SU-DHL-6 (cell line): ENCODE data around the gene BMP7.

Experiments used
- H2AFZ ChIP-seq: fragments of 200-600 bp; sonication (generic); 2 replicates; pipeline ENCODE4 v1.6.1; 2014; ENCODE audit warnings: low read depth, mild to moderate bottlenecking, moderate library complexity, mixed read lengths, antibody characterized with exemption, low read length; ENCODE audit not compliant: severe bottlenecking
- H3F3A ChIP-seq: fragments of 200-600 bp; shearing (Covaris generic); 2 replicates; pipeline ENCODE4 v1.6.0; 2016; ENCODE audit warnings: antibody characterized with exemption, mild to moderate bottlenecking; ENCODE audit not compliant: insufficient read depth
- H3K27ac ChIP-seq: fragments of 200-600 bp; sonication (generic); 2 replicates; pipeline ENCODE4 v1.5.1; 2016; ENCODE audit warnings: low read depth, mild to moderate bottlenecking, low read length, moderate library complexity, mixed read lengths
- H3K27me3 ChIP-seq: fragments of 200-600 bp; sonication (generic), shearing (Covaris generic); 2 replicates; pipeline ENCODE4 v1.6.0; 2014; ENCODE audit warnings: mild to moderate bottlenecking, low read length
- H3K36me3 ChIP-seq: fragments of 200-600 bp; sonication (generic); 2 replicates; pipeline ENCODE4 v1.6.1; 2014; ENCODE audit warnings: mild to moderate bottlenecking, low read length, mixed read lengths
- H3K4me2 ChIP-seq: fragments of 300-600, 200-600 bp; shearing (Covaris generic), sonication (generic); 2 replicates; pipeline ENCODE4 v1.6.0; 2014; ENCODE audit warnings: low read length, low read depth, mild to moderate bottlenecking; ENCODE audit not compliant: poor library complexity, severe bottlenecking
- H3K4me3 ChIP-seq: fragments of 200-600 bp; sonication (generic); 2 replicates; pipeline ENCODE4 v1.5.1; 2014; ENCODE audit warnings: antibody characterized with exemption, low read length, mild to moderate bottlenecking, mixed read lengths; ENCODE audit not compliant: insufficient read depth, poor library complexity, severe bottlenecking
- H3K79me2 ChIP-seq: fragments of 200-600 bp; sonication (generic); 2 replicates; pipeline ENCODE4 v1.6.1; 2014; ENCODE audit warnings: mild to moderate bottlenecking, low read length, moderate library complexity; ENCODE audit not compliant: insufficient read depth
- H3K9ac ChIP-seq: fragments of 200-600 bp; sonication (generic); 2 replicates; pipeline ENCODE4 v1.7.0; 2014; ENCODE audit warnings: mild to moderate bottlenecking, low read length
- H3K9me2 ChIP-seq: fragments of 200-600 bp; sonication (generic); replicated peaks from 2 replicates; pipeline ENCODE4 v1.6.1; 2014; ENCODE audit warnings: low read length; ENCODE audit not compliant: insufficient read depth
- H3K9me3 ChIP-seq: fragments of 200-600 bp; sonication (generic); 2 replicates; pipeline ENCODE4 v1.6.1; 2014; ENCODE audit warnings: low read length, mixed read lengths; ENCODE audit not compliant: insufficient read depth
- H4K20me1 ChIP-seq: fragments of 200-600 bp; sonication (generic); 2 replicates; pipeline ENCODE4 v1.6.1; 2014; ENCODE audit warnings: low read depth, mild to moderate bottlenecking, antibody characterized with exemption, low read length, moderate library complexity, mixed read lengths
- EZH2phosphoT487 ChIP-seq: fragments of 200-600 bp; sonication (generic), shearing (Covaris generic); conservative IDR thresholded peaks from 2 replicates; pipeline ENCODE4 v1.6.1; 2018; ENCODE audit warnings: mild to moderate bottlenecking, antibody characterized with exemption, low read length, moderate library complexity, mixed read lengths
- TF ChIP-seq, protein P1 (sequence below): fragments of 200-600 bp; sonication (generic); IDR thresholded peaks from one replicate; pipeline ENCODE4 v1.5.1; 2017; ENCODE audit warnings: antibody characterized with exemption, mild to moderate bottlenecking, low read length, moderate library complexity; ENCODE audit not compliant: insufficient read depth, poor library complexity, severe bottlenecking

Gene BMP7

GRCh38 chr20:57313951-57314350 is 47.5 kb upstream of the BMP7 start:
- no peaks in the 10 kb centered on the region for H3K79me2 ChIP-seq
- H3F3A ChIP-seq = peaks cover 46% of the 10 kb centered on the region
- TF ChIP-seq, protein P1, sequence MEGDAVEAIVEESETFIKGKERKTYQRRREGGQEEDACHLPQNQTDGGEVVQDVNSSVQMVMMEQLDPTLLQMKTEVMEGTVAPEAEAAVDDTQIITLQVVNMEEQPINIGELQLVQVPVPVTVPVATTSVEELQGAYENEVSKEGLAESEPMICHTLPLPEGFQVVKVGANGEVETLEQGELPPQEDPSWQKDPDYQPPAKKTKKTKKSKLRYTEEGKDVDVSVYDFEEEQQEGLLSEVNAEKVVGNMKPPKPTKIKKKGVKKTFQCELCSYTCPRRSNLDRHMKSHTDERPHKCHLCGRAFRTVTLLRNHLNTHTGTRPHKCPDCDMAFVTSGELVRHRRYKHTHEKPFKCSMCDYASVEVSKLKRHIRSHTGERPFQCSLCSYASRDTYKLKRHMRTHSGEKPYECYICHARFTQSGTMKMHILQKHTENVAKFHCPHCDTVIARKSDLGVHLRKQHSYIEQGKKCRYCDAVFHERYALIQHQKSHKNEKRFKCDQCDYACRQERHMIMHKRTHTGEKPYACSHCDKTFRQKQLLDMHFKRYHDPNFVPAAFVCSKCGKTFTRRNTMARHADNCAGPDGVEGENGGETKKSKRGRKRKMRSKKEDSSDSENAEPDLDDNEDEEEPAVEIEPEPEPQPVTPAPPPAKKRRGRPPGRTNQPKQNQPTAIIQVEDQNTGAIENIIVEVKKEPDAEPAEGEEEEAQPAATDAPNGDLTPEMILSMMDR = no peak
- TF ChIP-seq EZH2phosphoT487 = no peak
- H3K9me2 ChIP-seq = no peaks in the 10 kb centered on the region
- no peak overlapping the region for H3K4me2 ChIP-seq
- H3K9me3 ChIP-seq = no peaks in the 10 kb centered on the region
- peak overlapping the region; percentile 98; the same call in 1 of the 2 replicates for H3K27ac ChIP-seq
- no peaks in the 10 kb centered on the region for H3K36me3 ChIP-seq
- no peak overlapping the region for H3K4me3 ChIP-seq
- no peaks in the 10 kb centered on the region for H4K20me1 ChIP-seq
- no peak overlapping the region for H2AFZ ChIP-seq
- H3K27me3 ChIP-seq = no peaks in the 10 kb centered on the region
- no peak overlapping the region for H3K9ac ChIP-seq

DNA sequence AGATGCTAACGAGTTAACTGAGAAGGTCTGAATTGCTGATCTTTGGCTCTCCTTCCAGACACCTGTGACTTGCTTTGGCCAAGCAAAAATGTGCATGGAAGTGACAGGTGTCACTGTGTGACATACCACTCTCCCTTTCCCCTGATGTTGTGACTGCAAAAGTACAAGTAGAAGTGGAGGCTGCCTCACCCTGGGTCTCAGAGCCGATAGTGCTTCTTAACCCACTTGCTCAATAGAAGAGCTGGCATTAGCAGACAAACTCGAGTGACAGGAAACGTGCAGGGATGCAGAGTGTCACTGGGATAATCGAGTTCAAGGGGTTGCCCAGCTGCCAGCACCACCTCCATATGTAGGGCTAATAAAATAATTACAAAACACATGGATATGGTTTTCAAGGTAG is 46.8 kb upstream of the BMP7 start:
- H3K4me2 ChIP-seq = no peak overlapping the region
- no peak overlapping the region for H3K9ac ChIP-seq
- H3K36me3 ChIP-seq = no peaks in the 10 kb centered on the region
- H3K9me2 ChIP-seq = no peaks in the 10 kb centered on the region
- no peaks in the 10 kb centered on the region for H3K79me2 ChIP-seq
- H2AFZ ChIP-seq = no peak overlapping the region
- H3K27ac ChIP-seq = no peak overlapping the region
- H3F3A ChIP-seq = peaks cover 41% of the 10 kb centered on the region
- no peaks in the 10 kb centered on the region for H4K20me1 ChIP-seq
- H3K9me3 ChIP-seq = no peaks in the 10 kb centered on the region
- TF ChIP-seq, protein P1 = no peak
- no peak for TF ChIP-seq EZH2phosphoT487
- no peak overlapping the region for H3K4me3 ChIP-seq
- H3K27me3 ChIP-seq = no peaks in the 10 kb centered on the region

DNA sequence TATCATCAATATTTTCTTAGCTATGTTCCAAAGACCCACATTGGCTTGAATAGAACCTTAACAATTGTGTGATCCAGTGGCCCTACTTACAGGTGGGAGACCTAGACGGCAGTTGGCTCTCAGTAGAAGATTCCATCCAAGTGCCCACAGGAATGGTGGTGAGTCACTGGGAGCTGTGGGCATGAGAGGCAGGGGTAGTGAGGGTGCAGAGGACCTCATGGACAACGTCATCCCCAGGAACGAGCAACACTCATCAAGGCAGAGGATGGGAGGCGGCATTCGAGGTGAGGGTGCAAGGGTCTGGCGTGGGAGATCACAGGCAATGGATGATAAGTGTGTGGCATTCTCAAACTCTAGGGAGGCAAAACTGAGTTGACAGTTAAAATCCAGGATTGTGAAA is 45.7 kb upstream of the BMP7 start:
- Histone ChIP-seq H3K36me3 (no peaks in the 10 kb centered on the region), H3K9ac (no peak overlapping the region), H2AFZ (no peak overlapping the region), H3K79me2 (no peaks in the 10 kb centered on the region), H3K4me2 (no peak overlapping the region), H3K9me2 (no peaks in the 10 kb centered on the region), H4K20me1 (no peaks in the 10 kb centered on the region), H3K27ac (no peak overlapping the region), H3K4me3 (no peak overlapping the region), H3K27me3 (no peaks in the 10 kb centered on the region), H3F3A (peaks cover 35% of the 10 kb centered on the region), H3K9me3 (no peaks in the 10 kb centered on the region)
- TF ChIP-seq, protein P1 = no peak
- no peak for TF ChIP-seq EZH2phosphoT487
